ENCODE measurements around the gene LDLRAD3.
"Not testable (repeated sequence)": the region's sequence is repeated elsewhere in the genome, so short reads cannot be mapped to it uniquely, and the experiment has no call there.

DNA sequence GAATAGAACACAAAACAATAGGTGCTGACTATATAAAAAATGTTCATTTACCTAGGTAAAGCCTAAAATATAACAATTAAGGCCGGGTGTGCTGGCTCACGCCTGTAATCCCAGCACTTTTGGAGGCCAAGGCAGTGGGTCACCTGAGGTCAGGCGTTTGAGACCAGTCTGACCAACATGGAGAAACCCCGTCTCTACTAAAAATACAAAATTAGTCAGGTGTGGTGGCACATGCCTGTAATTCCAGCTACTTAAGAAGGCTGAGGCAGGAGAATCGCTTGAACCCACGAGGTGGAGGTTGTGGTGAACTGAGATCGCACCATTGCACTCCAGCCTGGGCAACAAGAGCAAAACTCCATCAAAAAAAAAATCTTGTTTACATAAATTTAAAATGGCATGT lies 31.4 kb upstream of the LDLRAD3 start:
- TF ChIP-seq, protein P1, sequence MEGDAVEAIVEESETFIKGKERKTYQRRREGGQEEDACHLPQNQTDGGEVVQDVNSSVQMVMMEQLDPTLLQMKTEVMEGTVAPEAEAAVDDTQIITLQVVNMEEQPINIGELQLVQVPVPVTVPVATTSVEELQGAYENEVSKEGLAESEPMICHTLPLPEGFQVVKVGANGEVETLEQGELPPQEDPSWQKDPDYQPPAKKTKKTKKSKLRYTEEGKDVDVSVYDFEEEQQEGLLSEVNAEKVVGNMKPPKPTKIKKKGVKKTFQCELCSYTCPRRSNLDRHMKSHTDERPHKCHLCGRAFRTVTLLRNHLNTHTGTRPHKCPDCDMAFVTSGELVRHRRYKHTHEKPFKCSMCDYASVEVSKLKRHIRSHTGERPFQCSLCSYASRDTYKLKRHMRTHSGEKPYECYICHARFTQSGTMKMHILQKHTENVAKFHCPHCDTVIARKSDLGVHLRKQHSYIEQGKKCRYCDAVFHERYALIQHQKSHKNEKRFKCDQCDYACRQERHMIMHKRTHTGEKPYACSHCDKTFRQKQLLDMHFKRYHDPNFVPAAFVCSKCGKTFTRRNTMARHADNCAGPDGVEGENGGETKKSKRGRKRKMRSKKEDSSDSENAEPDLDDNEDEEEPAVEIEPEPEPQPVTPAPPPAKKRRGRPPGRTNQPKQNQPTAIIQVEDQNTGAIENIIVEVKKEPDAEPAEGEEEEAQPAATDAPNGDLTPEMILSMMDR (IDR thresholded peaks at IDR 0.05) = not testable (repeated sequence)
- not testable (repeated sequence) for TF ChIP-seq POLR2A (IDR thresholded peaks at IDR 0.05)

Data from prostate gland (tissue), 2 donors.